Osteoblast (primary cell): ENCODE measurements around the gene AHCYL2. TPM values are rescaled to one million over a fixed set of nuclear protein-coding genes. Genes with fewer than 3 reads are reported as not detected.

Experiments
- DNase-seq: peaks from one replicate; pipeline ENCODE4 v3.0.0; 2011; ENCODE audit warnings: low spot score, mixed read lengths; ENCODE audit not compliant: insufficient read length; ENCODE audit errors: missing footprints
- H2AFZ ChIP-seq: 2 replicates; pipeline ENCODE4 v1.6.0; 2011; ENCODE audit warnings: mild to moderate bottlenecking, low read length
- H3K27ac ChIP-seq: 2 replicates; pipeline ENCODE4 v1.5.1; 2011; ENCODE audit warnings: mild to moderate bottlenecking, low read depth, low read length, moderate library complexity
- H3K27me3 ChIP-seq: 2 replicates; pipeline ENCODE4 v1.6.0; 2012; ENCODE audit warnings: mild to moderate bottlenecking, control low read depth, inconsistent platforms, low read length, moderate library complexity; ENCODE audit not compliant: insufficient read depth
- H3K36me3 ChIP-seq: 2 replicates; pipeline ENCODE4 v1.5.1; 2011; ENCODE audit warnings: mild to moderate bottlenecking, low read length, control low read depth, moderate library complexity; ENCODE audit not compliant: insufficient read depth
- H3K4me1 ChIP-seq: 2 replicates; pipeline ENCODE4 v1.5.1; 2011; ENCODE audit warnings: mild to moderate bottlenecking, low read length, control low read depth, moderate library complexity; ENCODE audit not compliant: insufficient read depth
- H3K4me2 ChIP-seq: 2 replicates; pipeline ENCODE4 v1.6.0; 2011; ENCODE audit warnings: mild to moderate bottlenecking, low read length; ENCODE audit not compliant: insufficient read depth
- H3K4me3 ChIP-seq: fragments of 200-600 bp; sonication (generic); 3 replicates; pipeline ENCODE4 v1.5.1; 2012; ENCODE audit warnings: mild to moderate bottlenecking, low read length, inconsistent platforms; ENCODE audit not compliant: insufficient read depth
- H3K79me2 ChIP-seq: 2 replicates; pipeline ENCODE4 v1.6.0; 2012; ENCODE audit warnings: mild to moderate bottlenecking, low read length, control low read depth, inconsistent platforms; ENCODE audit not compliant: insufficient read depth
- H3K9me3 ChIP-seq: 2 replicates; pipeline ENCODE4 v1.5.1; 2011; ENCODE audit warnings: low read depth, low read length, control low read depth
- H4K20me1 ChIP-seq: 2 replicates; pipeline ENCODE4 v1.6.0; 2012; ENCODE audit warnings: mild to moderate bottlenecking, low read length, control low read depth; ENCODE audit not compliant: insufficient read depth
- total RNA-seq: library from RNA; depleted of rRNA; stranded (reverse); fragments of >200 nt; gene quantifications from 2 replicates; pipeline ENCODE4 v1.2.3, GENCODE V29; 2012
- TF ChIP-seq, protein P1 (sequence below): IDR thresholded peaks from 2 replicates; pipeline ENCODE4 v1.5.1; 2011; ENCODE audit warnings: mild to moderate bottlenecking, low read depth, low read length, moderate library complexity; ENCODE audit errors: extremely low read depth

Gene AHCYL2
- total RNA-seq, 1 donor, result 10.1 TPM

DNA sequence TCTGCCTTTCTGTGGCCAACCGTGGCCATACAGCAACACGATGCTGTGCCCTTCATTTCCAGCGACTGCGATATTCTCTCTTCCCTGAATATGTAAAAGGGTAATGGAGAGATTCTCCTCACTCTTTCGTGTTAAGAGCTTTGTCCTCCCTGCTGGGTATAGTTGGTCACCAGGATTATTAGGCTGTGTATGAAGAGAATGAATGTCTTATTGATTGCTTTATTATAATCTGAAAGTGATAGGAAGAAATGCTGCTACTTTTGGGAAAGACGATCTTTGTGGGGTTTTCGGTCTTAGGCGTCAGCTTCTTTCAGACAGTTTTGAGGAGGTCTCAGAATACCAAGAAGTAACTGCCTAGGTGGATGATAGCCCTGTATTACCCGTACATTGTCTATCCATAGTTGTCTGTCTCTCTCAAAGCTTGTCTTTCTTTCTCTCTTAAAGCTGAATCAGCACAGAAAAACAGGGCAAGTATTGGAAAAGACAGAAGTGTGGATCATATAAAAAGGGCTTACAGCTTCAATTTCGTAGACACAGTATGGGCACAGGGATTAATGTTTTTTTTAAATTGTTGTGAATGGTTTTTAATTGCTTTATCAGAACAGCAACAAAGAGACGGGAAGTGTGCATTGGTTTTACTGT is 1.2 kb downstream of the AHCYL2 start:
- peak overlapping the region; percentile 82 for H3K4me3 ChIP-seq
- TF ChIP-seq, protein P1, sequence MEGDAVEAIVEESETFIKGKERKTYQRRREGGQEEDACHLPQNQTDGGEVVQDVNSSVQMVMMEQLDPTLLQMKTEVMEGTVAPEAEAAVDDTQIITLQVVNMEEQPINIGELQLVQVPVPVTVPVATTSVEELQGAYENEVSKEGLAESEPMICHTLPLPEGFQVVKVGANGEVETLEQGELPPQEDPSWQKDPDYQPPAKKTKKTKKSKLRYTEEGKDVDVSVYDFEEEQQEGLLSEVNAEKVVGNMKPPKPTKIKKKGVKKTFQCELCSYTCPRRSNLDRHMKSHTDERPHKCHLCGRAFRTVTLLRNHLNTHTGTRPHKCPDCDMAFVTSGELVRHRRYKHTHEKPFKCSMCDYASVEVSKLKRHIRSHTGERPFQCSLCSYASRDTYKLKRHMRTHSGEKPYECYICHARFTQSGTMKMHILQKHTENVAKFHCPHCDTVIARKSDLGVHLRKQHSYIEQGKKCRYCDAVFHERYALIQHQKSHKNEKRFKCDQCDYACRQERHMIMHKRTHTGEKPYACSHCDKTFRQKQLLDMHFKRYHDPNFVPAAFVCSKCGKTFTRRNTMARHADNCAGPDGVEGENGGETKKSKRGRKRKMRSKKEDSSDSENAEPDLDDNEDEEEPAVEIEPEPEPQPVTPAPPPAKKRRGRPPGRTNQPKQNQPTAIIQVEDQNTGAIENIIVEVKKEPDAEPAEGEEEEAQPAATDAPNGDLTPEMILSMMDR, result no peak
- no peaks in the 10 kb centered on the region for H3K27me3 ChIP-seq
- H3K4me2 ChIP-seq, result peak overlapping the region; percentile 99
- no peaks in the 10 kb centered on the region for H3K9me3 ChIP-seq
- no peaks in the 10 kb centered on the region for H3K36me3 ChIP-seq
- H4K20me1 ChIP-seq, result peaks cover 9% of the 10 kb centered on the region
- peaks cover 11% of the 10 kb centered on the region for H3K4me1 ChIP-seq
- H3K27ac ChIP-seq, result no peak overlapping the region
- DNase-seq, result peak; percentile 84
- H2AFZ ChIP-seq, result peak overlapping the region; percentile 95
- H3K79me2 ChIP-seq, result peaks cover 4% of the 10 kb centered on the region

DNA sequence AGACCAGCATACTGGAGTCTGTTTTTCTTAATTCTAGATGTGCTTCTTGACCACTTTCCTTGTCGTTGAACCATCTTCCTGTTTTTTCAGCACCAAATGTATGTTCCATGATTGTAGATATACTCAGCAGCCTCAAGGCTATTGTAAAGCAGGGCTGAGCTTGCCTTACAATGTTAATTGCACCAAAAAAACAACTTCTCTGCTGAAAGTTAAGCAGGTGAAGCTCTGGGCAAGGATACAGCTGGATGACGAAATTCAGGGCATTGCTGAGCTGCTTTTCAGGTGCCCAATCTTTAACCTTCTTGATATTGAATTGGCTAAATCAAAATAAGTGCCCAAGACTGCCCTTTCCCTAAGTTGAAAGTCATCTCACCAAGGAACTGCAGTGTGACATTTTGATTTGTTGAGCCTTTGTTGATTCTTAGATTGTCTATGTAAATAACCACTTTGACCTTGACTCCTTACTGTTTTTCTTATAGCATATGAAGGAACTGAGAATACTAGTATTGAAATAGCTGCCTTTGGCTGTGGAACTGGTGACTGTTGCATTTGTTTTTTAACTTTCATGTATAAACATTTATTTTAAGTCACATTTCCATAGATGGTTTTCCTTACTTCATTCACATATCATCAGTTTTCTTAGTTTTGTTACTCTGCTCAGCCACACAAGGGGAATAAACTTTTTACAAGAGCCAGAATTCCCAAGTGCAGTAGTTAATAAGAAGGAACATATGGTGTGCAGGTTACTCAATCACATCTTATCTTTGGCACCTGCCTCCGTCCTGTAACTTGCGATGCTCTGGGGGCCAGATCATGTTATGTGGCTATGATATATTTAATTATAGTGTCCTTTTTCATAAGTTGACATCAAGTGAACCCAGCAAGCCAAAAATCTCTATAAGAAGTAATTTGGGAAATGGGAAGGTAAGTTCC is 3.1 kb downstream of the AHCYL2 start:
- Histone ChIP-seq H3K4me3 (no peak overlapping the region), H3K4me1 (peaks cover 11% of the 10 kb centered on the region), H4K20me1 (peaks cover 9% of the 10 kb centered on the region), H3K27ac (no peak overlapping the region), H3K9me3 (no peaks in the 10 kb centered on the region), H3K27me3 (no peaks in the 10 kb centered on the region), H2AFZ (no peak overlapping the region), H3K4me2 (no peak overlapping the region), H3K36me3 (no peaks in the 10 kb centered on the region), H3K79me2 (peaks cover 4% of the 10 kb centered on the region)
- TF ChIP-seq, protein P1, result no peak
- DNase-seq, result no peak

DNA sequence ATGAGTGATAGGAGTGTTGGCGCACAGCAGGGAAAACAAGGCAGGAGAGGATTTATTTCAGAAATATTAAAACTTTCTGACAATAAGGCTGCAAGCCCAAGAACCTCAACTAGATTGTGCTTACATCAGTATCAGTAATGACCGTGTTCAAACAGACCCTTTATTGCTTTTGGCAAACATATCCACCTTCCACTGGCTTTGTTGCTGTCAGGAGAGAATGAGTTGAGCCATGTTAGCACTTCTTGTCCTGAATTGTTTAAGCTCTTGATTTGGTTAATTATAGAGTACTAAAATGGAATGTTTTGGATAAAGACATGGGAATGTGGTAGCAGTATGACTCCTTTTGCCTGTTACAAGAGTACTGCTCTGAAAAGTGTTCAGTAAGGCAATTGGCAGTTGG is 3.8 kb downstream of the AHCYL2 start:
- Histone ChIP-seq H3K9me3 (no peaks in the 10 kb centered on the region), H4K20me1 (peaks cover 9% of the 10 kb centered on the region), H3K27ac (no peak overlapping the region), H3K27me3 (no peaks in the 10 kb centered on the region), H2AFZ (no peak overlapping the region), H3K4me1 (peaks cover 11% of the 10 kb centered on the region), H3K4me2 (no peak overlapping the region), H3K36me3 (no peaks in the 10 kb centered on the region), H3K79me2 (peaks cover 4% of the 10 kb centered on the region), H3K4me3 (no peak overlapping the region)
- TF ChIP-seq, protein P1, result no peak
- no peak for DNase-seq

DNA sequence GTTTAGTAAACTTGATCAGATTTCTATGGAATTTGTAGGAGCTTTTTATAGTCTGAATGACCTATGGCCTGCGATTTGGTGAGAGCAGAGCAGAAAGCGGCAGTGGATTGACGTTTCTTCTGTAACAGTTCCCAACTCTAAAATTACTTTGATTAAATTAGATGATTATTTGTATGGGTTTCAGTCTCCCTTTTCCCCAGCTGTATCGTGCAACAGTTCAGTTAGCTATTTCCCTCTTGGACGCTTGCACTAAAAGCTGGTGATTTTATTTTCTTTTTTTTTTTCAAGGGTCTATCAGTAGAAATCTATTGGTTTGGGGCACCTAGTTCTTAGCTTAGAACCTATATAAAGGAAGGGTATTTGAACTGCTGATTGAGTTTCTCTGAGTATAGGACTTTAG is 6.8 kb downstream of the AHCYL2 start:
- Histone ChIP-seq H3K27me3 (no peaks in the 10 kb centered on the region), H3K9me3 (no peaks in the 10 kb centered on the region), H4K20me1 (peaks cover 9% of the 10 kb centered on the region), H3K27ac (no peak overlapping the region), H3K79me2 (peaks cover 4% of the 10 kb centered on the region), H3K36me3 (no peaks in the 10 kb centered on the region), H2AFZ (no peak overlapping the region), H3K4me1 (no peaks in the 10 kb centered on the region), H3K4me2 (no peak overlapping the region), H3K4me3 (no peak overlapping the region)
- TF ChIP-seq, protein P1, result no peak
- DNase-seq, result no peak
